Keratinocyte (primary cell): Measurements from ENCODE around the gene MYH9. TPM values are rescaled to one million over a fixed set of nuclear protein-coding genes. Genes with fewer than 3 reads are reported as not detected.
A peak's percentile ranks its signal among the peaks of the same experiment; 100 is the strongest.

Experiments used
- DNase-seq: peaks from one replicate; pipeline ENCODE4 v3.0.0-alpha.2; 2011; ENCODE audit warnings: low read depth, missing footprints, low spot score
- FAIRE-seq: peaks from 2 replicates; lab custom pipeline; 2011; peaks lifted over from hg19 to GRCh38; lab: Jason Lieb, UNC
- H2AFZ ChIP-seq: 2 replicates; pipeline ENCODE4 v1.6.0; 2012; ENCODE audit warnings: low read length, control low read depth, inconsistent platforms; ENCODE audit not compliant: control insufficient read depth
- H3K27ac ChIP-seq: 2 replicates; pipeline ENCODE4 v1.5.1; 2011; ENCODE audit warnings: low read length; ENCODE audit not compliant: control insufficient read depth, insufficient read depth
- H3K27me3 ChIP-seq: 3 replicates; pipeline ENCODE4 v1.6.0; 2011; ENCODE audit warnings: low read length; ENCODE audit not compliant: control insufficient read depth, insufficient read depth; ENCODE audit errors: extremely low read depth
- H3K36me3 ChIP-seq, 2 experiments: 2 replicates in 1 of 2; 3 replicates in 1 of 2; pipeline ENCODE4 v1.5.1; 2011; ENCODE audit warnings: low read length in 2 of 2, mild to moderate bottlenecking in 1 of 2; ENCODE audit not compliant: control insufficient read depth in 2 of 2, insufficient read depth in 2 of 2; ENCODE audit errors: extremely low read depth in 1 of 2
- H3K4me1 ChIP-seq: 3 replicates; pipeline ENCODE4 v1.5.1; 2011; ENCODE audit warnings: low read length; ENCODE audit not compliant: control insufficient read depth, insufficient read depth; ENCODE audit errors: extremely low read depth
- H3K4me2 ChIP-seq: 3 replicates; pipeline ENCODE4 v1.6.0; 2011; ENCODE audit warnings: low read depth, low read length; ENCODE audit not compliant: control insufficient read depth, insufficient read depth; ENCODE audit errors: extremely low read depth
- H3K4me3 ChIP-seq, 3 experiments: fragments of 200-600 bp in 1 of 3; sonication (generic) in 1 of 3; 2 replicates in 2 of 3; 3 replicates in 1 of 3; pipeline ENCODE4 v1.5.1; 2011 to 2016; ENCODE audit warnings: low read length in 3 of 3, mild to moderate bottlenecking in 3 of 3, control low read depth in 2 of 3, inconsistent platforms in 1 of 3, low read depth in 1 of 3, mixed read lengths in 1 of 3, mixed run types in 1 of 3, moderate library complexity in 1 of 3; ENCODE audit not compliant: control insufficient read depth in 2 of 3, insufficient read depth in 2 of 3; ENCODE audit errors: extremely low read depth in 1 of 3
- H3K79me2 ChIP-seq: 2 replicates; pipeline ENCODE4 v1.6.0; 2012; ENCODE audit warnings: low read length; ENCODE audit not compliant: control insufficient read depth, insufficient read depth
- H3K9ac ChIP-seq: 3 replicates; pipeline ENCODE4 v1.6.0; 2011; ENCODE audit warnings: low read length; ENCODE audit not compliant: control insufficient read depth, insufficient read depth; ENCODE audit errors: extremely low read depth
- H3K9me1 ChIP-seq: 3 replicates; pipeline ENCODE4 v1.6.0; 2011; ENCODE audit warnings: low read length; ENCODE audit not compliant: control insufficient read depth, insufficient read depth; ENCODE audit errors: extremely low read depth
- H3K9me3 ChIP-seq: 2 replicates; pipeline ENCODE4 v1.5.1; 2012; ENCODE audit warnings: low read depth, low read length; ENCODE audit not compliant: control insufficient read depth
- H4K20me1 ChIP-seq: 3 replicates; pipeline ENCODE4 v1.6.0; 2011; ENCODE audit warnings: low read length; ENCODE audit not compliant: control insufficient read depth, insufficient read depth; ENCODE audit errors: extremely low read depth
- CTCF ChIP-seq, 3 experiments: IDR thresholded peaks in 1 of 3; conservative IDR thresholded peaks in 1 of 3; optimal IDR thresholded peaks in 1 of 3; 2 replicates in 2 of 3; 3 replicates in 1 of 3; pipeline versions ENCODE3 to v1.5.1; 2011; ENCODE audit warnings: low read length in 3 of 3, mild to moderate bottlenecking in 3 of 3, moderate library complexity in 2 of 3, control low read depth in 1 of 3, inconsistent platforms in 1 of 3; ENCODE audit not compliant: insufficient read depth in 2 of 3; ENCODE audit errors: extremely low read depth in 1 of 3
- EZH2 ChIP-seq: IDR thresholded peaks from one replicate; pipeline ENCODE4 v1.6.1; 2012; ENCODE audit warnings: inconsistent platforms, mild to moderate bottlenecking, low read length, moderate library complexity
- dilution Hi-C: fragments of 300-500 bp; cut with MboI; formaldehyde crosslinking; loops from one replicate; pipeline ENCODE4 v1.7.0; 2020; ENCODE audit warnings: low sequenced_read_pairs; ENCODE audit not compliant: extremely low pct_ligation_motif_present
- polyA plus RNA-seq, 5 experiments: library from polyadenylated mRNA; depleted of rRNA in 3 of 5; stranded (reverse) in 3 of 5; stranded (forward) in 1 of 5; unstranded in 1 of 5; fragments of >200 nt; gene quantifications; 1 replicate in 1 of 5; 2 replicates in 3 of 5; 3 replicates in 1 of 5; pipeline versions ENCODE4 v1.2.1 to v1.2.3, GENCODE V29; 2011 to 2012; ENCODE audit warnings: missing spikeins in 2 of 5, low read depth in 1 of 5, low replicate concordance in 1 of 5

The MYH9 gene
- polyA plus RNA-seq, 1 donor (not counting 4 experiments of a cell fraction or from before 2014, with no cell fraction given): 351 TPM

GRCh38 chr22:36385491-36386350 lies 2.0 kb downstream of the MYH9 start:
- FAIRE-seq (peak; percentile 69), DNase-seq (no peak)
- TF ChIP-seq EZH2 (no peak), CTCF (optimal IDR thresholded peaks at IDR 0.05 in 1 of 3, IDR thresholded peaks at IDR 0.05 in 1 of 3, conservative IDR thresholded peaks at IDR 0.05 in 1 of 3; ENCODE audit: extremely low read depth in 1 of 3, insufficient read depth in 2 of 3, low read length in 3 of 3) (no peak)
- no peaks in the 10 kb centered on the region for H3K27me3 ChIP-seq
- H3K9me3 ChIP-seq: no peaks in the 10 kb centered on the region
- H3K4me1 ChIP-seq: peaks cover 41% of the 10 kb centered on the region
- H2AFZ ChIP-seq: no peak overlapping the region
- H3K27ac ChIP-seq: peak overlapping the region; percentile 97
- peaks cover 2% of the 10 kb centered on the region for H3K9me1 ChIP-seq
- dilution Hi-C loops: no loop called here
- peak overlapping the region; percentile 86 to 99 (median 98) for H3K4me3 ChIP-seq
- H3K79me2 ChIP-seq: peaks cover 71% of the 10 kb centered on the region
- peak overlapping the region; percentile 99 for H3K4me2 ChIP-seq
- H4K20me1 ChIP-seq: peaks cover 55% of the 10 kb centered on the region
- H3K36me3 ChIP-seq: peaks cover 15 to 45% of the 10 kb centered on the region in 2 experiments
- peak overlapping the region; percentile 96 for H3K9ac ChIP-seq

DNA sequence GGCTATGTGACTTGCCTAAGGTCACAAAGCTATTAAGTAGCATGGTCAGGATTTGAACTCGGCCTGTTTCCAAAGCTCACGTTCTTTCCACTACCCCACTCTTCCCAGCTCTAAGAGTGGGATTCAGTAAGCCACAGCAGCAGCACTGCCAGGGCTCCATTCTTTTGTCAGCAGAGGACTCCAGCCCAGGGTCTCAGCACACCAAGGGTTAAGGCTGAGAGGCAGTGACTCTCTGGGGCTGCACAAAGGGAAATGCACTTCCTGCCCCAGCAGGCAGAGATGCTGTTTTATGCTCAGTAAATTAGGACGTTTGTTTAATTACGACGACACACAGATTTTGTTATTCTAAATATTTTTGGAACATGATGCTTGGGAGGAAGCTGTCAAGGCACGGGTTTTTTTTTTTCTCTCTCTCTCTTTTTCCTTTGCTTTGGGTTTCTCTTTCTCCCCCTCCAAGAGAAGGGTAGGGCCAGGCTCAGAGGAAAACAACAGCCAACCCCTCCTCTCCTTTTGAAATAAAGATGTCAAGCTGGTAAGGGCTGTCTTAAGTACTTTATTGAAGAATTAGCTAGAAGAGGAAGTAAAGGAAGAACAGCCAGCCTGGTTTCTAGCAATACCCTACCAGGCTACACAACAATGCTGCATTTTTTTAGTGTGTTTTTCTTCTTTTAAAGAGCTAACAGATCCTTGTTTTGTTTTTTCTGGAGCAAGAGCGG lies 2.8 kb downstream of the MYH9 start:
- no peaks in the 10 kb centered on the region for H3K9me3 ChIP-seq
- dilution Hi-C loops: no loop called here
- peak overlapping the region; percentile 86 to 99 (median 98) for H3K4me3 ChIP-seq
- FAIRE-seq: no peak
- H3K9ac ChIP-seq: peak overlapping the region; percentile 96
- peak overlapping the region; percentile 97 for H3K27ac ChIP-seq
- H3K4me1 ChIP-seq: peaks cover 47% of the 10 kb centered on the region
- no peaks in the 10 kb centered on the region for H3K27me3 ChIP-seq
- H3K36me3 ChIP-seq: peaks cover 18 to 53% of the 10 kb centered on the region in 2 experiments
- no peak for TF ChIP-seq EZH2
- no peak for TF ChIP-seq CTCF (optimal IDR thresholded peaks at IDR 0.05 in 1 of 3, IDR thresholded peaks at IDR 0.05 in 1 of 3, conservative IDR thresholded peaks at IDR 0.05 in 1 of 3; ENCODE audit: extremely low read depth in 1 of 3, insufficient read depth in 2 of 3, low read length in 3 of 3)
- peaks cover 78% of the 10 kb centered on the region for H3K79me2 ChIP-seq
- H4K20me1 ChIP-seq: peaks cover 63% of the 10 kb centered on the region
- peak overlapping the region; percentile 99 for H3K4me2 ChIP-seq
- no peak for DNase-seq
- H3K9me1 ChIP-seq: peaks cover 5% of the 10 kb centered on the region
- H2AFZ ChIP-seq: no peak overlapping the region
